HEK293 (cell line): ENCODE measurements around the gene FYTTD1.

Source experiments
- CTCF ChIP-seq: fragments of 450-650 bp; formaldehyde crosslinking; IDR thresholded peaks from 2 replicates; pipeline ENCODE4 v1.5.1; 2016; ENCODE audit warnings: missing biosample characterization, missing genetic modification characterization
- KLF9 ChIP-seq: fragments of 450-650 bp; formaldehyde crosslinking; IDR thresholded peaks from 2 replicates; pipeline ENCODE4 v1.5.1; 2016; ENCODE audit warnings: missing biosample characterization, missing genetic modification characterization, low read depth
- PRDM6 ChIP-seq: fragments of 450-650 bp; formaldehyde crosslinking; IDR thresholded peaks from 2 replicates; pipeline ENCODE4 v1.5.1; 2017; ENCODE audit warnings: missing biosample characterization, missing genetic modification characterization
- ZBTB48 ChIP-seq: fragments of 450-650 bp; formaldehyde crosslinking; IDR thresholded peaks from 2 replicates; pipeline ENCODE4 v1.5.1; 2016; ENCODE audit warnings: missing biosample characterization, missing genetic modification characterization
- ZNF114 ChIP-seq: fragments of 450-650 bp; formaldehyde crosslinking; IDR thresholded peaks from 2 replicates; pipeline ENCODE4 v1.5.0; 2017; ENCODE audit warnings: missing biosample characterization, missing genetic modification characterization
- ZNF221 ChIP-seq: fragments of 450-650 bp; formaldehyde crosslinking; IDR thresholded peaks from 2 replicates; pipeline ENCODE4 v1.5.1; 2017; ENCODE audit warnings: missing biosample characterization, missing genetic modification characterization, borderline replicate concordance
- ZNF580 ChIP-seq: fragments of 450-650 bp; formaldehyde crosslinking; IDR thresholded peaks from 2 replicates; pipeline ENCODE4 v1.5.1; 2016; ENCODE audit warnings: missing biosample characterization, missing genetic modification characterization
- ZNF670 ChIP-seq: fragments of 450-650 bp; formaldehyde crosslinking; IDR thresholded peaks from 2 replicates; pipeline ENCODE4 v1.5.1; 2016; ENCODE audit warnings: missing biosample characterization, missing genetic modification characterization, low read depth
- ZNF76 ChIP-seq: fragments of 450-650 bp; formaldehyde crosslinking; IDR thresholded peaks from 2 replicates; pipeline ENCODE4; 2016; ENCODE audit warnings: low read depth, missing biosample characterization, missing genetic modification characterization, borderline replicate concordance
- ZNF776 ChIP-seq: fragments of 450-650 bp; formaldehyde crosslinking; IDR thresholded peaks from 2 replicates; pipeline ENCODE4 v1.5.0; 2017; ENCODE audit warnings: missing biosample characterization, missing genetic modification characterization, borderline replicate concordance
- ZNF830 ChIP-seq: fragments of 450-650 bp; IDR thresholded peaks from 2 replicates; pipeline ENCODE4 v1.5.0; 2018; ENCODE audit warnings: missing biosample characterization, missing genetic modification characterization, low read depth, mild to moderate bottlenecking, moderate library complexity

- TF ChIP-seq KLF9 (tag by site-specific recombination): no peak
- no peak for TF ChIP-seq CTCF (tag by site-specific recombination)
- no peak for TF ChIP-seq ZNF776 (tag by site-specific recombination)
- TF ChIP-seq ZNF830 (tag by site-specific recombination): no peak
- TF ChIP-seq ZNF221 (tag by site-specific recombination): no peak
- TF ChIP-seq ZBTB48 (tag by site-specific recombination): no peak
- no peak for TF ChIP-seq ZNF114 (tag by site-specific recombination)
- no peak for TF ChIP-seq PRDM6 (tag by site-specific recombination)
- TF ChIP-seq ZNF670 (tag by site-specific recombination): no peak
- TF ChIP-seq ZNF580 (tag by site-specific recombination): no peak
- TF ChIP-seq ZNF76 (tag by site-specific recombination): no peak
Measured at GRCh38 chr3:197787412-197787811, 37.7 kb downstream of the FYTTD1 start.
